ENCODE results near the gene EYA4. TPM values are rescaled to one million over a fixed set of nuclear protein-coding genes. Genes with fewer than 3 reads are reported as not detected.
A peak's percentile ranks its signal among the peaks of the same experiment; 100 is the strongest.

EYA4 gene
- polyA plus RNA-seq, 4 donors: 0.03 to 0.22 (median 0.22) TPM; not detected in 1

- WGBS, 3 donors: 64 to 84% (median 80%) methylated on average over 5 of the region's 5 CpGs
Observed at GRCh38 chr6:133306931-133307330, 65.8 kb downstream of the EYA4 start.

GRCh38 chr6:133309579-133309978, 68.4 kb downstream of the EYA4 start:
- no peak for FAIRE-seq
- Histone ChIP-seq H3K4me3 (ENCODE audit: low read depth in 1 of 3, low read length in 3 of 3) (no peak overlapping the region), H3K4me1 (ENCODE audit: control insufficient read depth in 3 of 3, insufficient read depth in 2 of 3, low read depth in 1 of 3, low read length in 2 of 3) (no peaks in the 10 kb centered on the region), H3K36me3 (ENCODE audit: control insufficient read depth in 3 of 3, insufficient read depth in 2 of 3, low read depth in 1 of 3, low read length in 3 of 3) (no peaks in the 10 kb centered on the region), H3K9me3 (ENCODE audit: control insufficient read depth in 2 of 2, insufficient read depth in 1 of 2, low read depth in 1 of 2, low read length in 1 of 2) (no peaks in the 10 kb centered on the region), H3K27ac (ENCODE audit: low read depth in 1 of 3, low read length in 2 of 3) (no peak overlapping the region), H3K27me3 (ENCODE audit: control insufficient read depth in 3 of 3, insufficient read depth in 3 of 3, low read length in 3 of 3) (peaks cover 0 to 2% (median 0%) of the 10 kb centered on the region in 3 donors)
- no peak for DNase-seq
- 76 to 82% (median 79%) methylated on average over 3 of the region's 3 CpGs for WGBS, 3 donors

More at GRCh38 chr6:133306931-133307330, 65.8 kb downstream of the EYA4 start:
- Histone ChIP-seq H3K27ac (ENCODE audit: low read depth in 1 of 3, low read length in 2 of 3) (no peak overlapping the region), H3K4me3 (ENCODE audit: low read depth in 1 of 3, low read length in 3 of 3) (no peak overlapping the region), H3K9me3 (ENCODE audit: control insufficient read depth in 2 of 2, insufficient read depth in 1 of 2, low read depth in 1 of 2, low read length in 1 of 2) (no peaks in the 10 kb centered on the region), H3K27me3 (ENCODE audit: control insufficient read depth in 3 of 3, insufficient read depth in 3 of 3, low read length in 3 of 3) (peaks cover 0 to 2% (median 0%) of the 10 kb centered on the region in 3 donors), H3K36me3 (ENCODE audit: control insufficient read depth in 3 of 3, insufficient read depth in 2 of 3, low read depth in 1 of 3, low read length in 3 of 3) (no peaks in the 10 kb centered on the region), H3K4me1 (ENCODE audit: control insufficient read depth in 3 of 3, insufficient read depth in 2 of 3, low read depth in 1 of 3, low read length in 2 of 3) (no peaks in the 10 kb centered on the region)
- FAIRE-seq (no peak), DNase-seq (peak in 1 of 2 donors; percentile 1)

DNA sequence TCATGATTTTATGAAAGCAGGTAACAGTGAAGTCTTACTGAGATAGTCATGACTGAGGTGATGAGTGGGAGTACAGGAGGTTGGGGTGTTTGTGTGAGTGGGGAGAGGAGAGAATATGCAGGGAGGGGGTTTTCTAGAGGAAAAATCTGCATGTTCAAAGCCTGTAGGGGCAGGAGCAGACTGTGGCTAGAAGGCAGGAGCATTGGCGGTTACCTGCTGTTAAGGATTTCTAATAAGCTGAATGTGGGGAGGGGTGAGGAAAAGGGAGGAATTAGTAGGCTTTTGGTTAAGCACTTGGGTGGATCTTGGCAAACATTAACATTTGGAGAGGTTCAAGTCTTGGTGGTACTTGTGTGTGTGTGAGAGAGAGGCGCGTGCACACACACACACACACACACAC, 70.8 kb downstream of the EYA4 start:
- DNase-seq (no peak), FAIRE-seq (no peak)
- no peaks in the 10 kb centered on the region for H3K9me3 ChIP-seq (ENCODE audit: control insufficient read depth in 2 of 2, insufficient read depth in 1 of 2, low read depth in 1 of 2, low read length in 1 of 2)
- 62 to 98% (median 77%) methylated on average over 3 of the region's 3 CpGs for WGBS, 3 donors
- no peaks in the 10 kb centered on the region for H3K4me1 ChIP-seq (ENCODE audit: control insufficient read depth in 3 of 3, insufficient read depth in 2 of 3, low read depth in 1 of 3, low read length in 2 of 3)
- H3K36me3 ChIP-seq (ENCODE audit: control insufficient read depth in 3 of 3, insufficient read depth in 2 of 3, low read depth in 1 of 3, low read length in 3 of 3): no peaks in the 10 kb centered on the region
- H3K27me3 ChIP-seq (ENCODE audit: control insufficient read depth in 3 of 3, insufficient read depth in 3 of 3, low read length in 3 of 3): peaks cover 0 to 2% (median 0%) of the 10 kb centered on the region in 3 donors
- no peak overlapping the region for H3K4me3 ChIP-seq (ENCODE audit: low read depth in 1 of 3, low read length in 3 of 3)
- H3K27ac ChIP-seq (ENCODE audit: low read depth in 1 of 3, low read length in 2 of 3): no peak overlapping the region

GRCh38 chr6:133313068-133313467, 71.9 kb downstream of the EYA4 start:
- Histone ChIP-seq H3K4me3 (ENCODE audit: low read depth in 1 of 3, low read length in 3 of 3) (no peak overlapping the region), H3K36me3 (ENCODE audit: control insufficient read depth in 3 of 3, insufficient read depth in 2 of 3, low read depth in 1 of 3, low read length in 3 of 3) (no peaks in the 10 kb centered on the region), H3K9me3 (ENCODE audit: control insufficient read depth in 2 of 2, insufficient read depth in 1 of 2, low read depth in 1 of 2, low read length in 1 of 2) (no peaks in the 10 kb centered on the region), H3K4me1 (ENCODE audit: control insufficient read depth in 3 of 3, insufficient read depth in 2 of 3, low read depth in 1 of 3, low read length in 2 of 3) (no peaks in the 10 kb centered on the region), H3K27ac (ENCODE audit: low read depth in 1 of 3, low read length in 2 of 3) (no peak overlapping the region), H3K27me3 (ENCODE audit: control insufficient read depth in 3 of 3, insufficient read depth in 3 of 3, low read length in 3 of 3) (peaks cover 0 to 2% (median 0%) of the 10 kb centered on the region in 3 donors)
- FAIRE-seq (no peak), DNase-seq (no peak)
- 63 to 78% (median 70%) methylated on average over 1 of the region's 1 CpG for WGBS, 3 donors

DNA sequence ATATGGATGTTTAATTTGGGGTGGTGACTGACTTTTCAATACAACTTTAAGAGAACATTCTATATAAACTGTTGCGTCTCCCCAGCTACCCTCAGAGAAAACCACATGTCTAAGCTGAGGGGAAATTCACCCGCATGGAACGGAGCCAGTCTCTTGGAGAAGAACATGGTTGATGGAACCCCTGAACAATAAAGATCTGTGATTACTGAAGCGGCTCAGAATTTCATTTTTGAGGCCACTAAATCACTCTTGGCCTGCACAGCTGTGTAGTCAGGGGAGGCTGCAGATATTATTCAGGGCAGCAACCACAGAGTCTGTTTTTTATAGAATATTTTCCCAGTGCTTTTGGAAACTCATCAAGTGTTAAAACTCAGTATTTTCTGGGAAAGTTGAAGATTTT, 73.8 kb downstream of the EYA4 start:
- no peak for DNase-seq
- Histone ChIP-seq H3K36me3 (ENCODE audit: control insufficient read depth in 3 of 3, insufficient read depth in 2 of 3, low read depth in 1 of 3, low read length in 3 of 3) (no peaks in the 10 kb centered on the region), H3K4me3 (ENCODE audit: low read depth in 1 of 3, low read length in 3 of 3) (no peak overlapping the region), H3K4me1 (ENCODE audit: control insufficient read depth in 3 of 3, insufficient read depth in 2 of 3, low read depth in 1 of 3, low read length in 2 of 3) (no peaks in the 10 kb centered on the region), H3K27me3 (ENCODE audit: control insufficient read depth in 3 of 3, insufficient read depth in 3 of 3, low read length in 3 of 3) (peaks cover 0 to 2% (median 0%) of the 10 kb centered on the region in 3 donors), H3K9me3 (ENCODE audit: control insufficient read depth in 2 of 2, insufficient read depth in 1 of 2, low read depth in 1 of 2, low read length in 1 of 2) (no peaks in the 10 kb centered on the region), H3K27ac (ENCODE audit: low read depth in 1 of 3, low read length in 2 of 3) (no peak overlapping the region)
- 84 to 86% (median 85%) methylated on average over 4 of the region's 4 CpGs for WGBS, 3 donors
- no peak for FAIRE-seq

GRCh38 chr6:133315811-133316210, 74.7 kb downstream of the EYA4 start:
- no peaks in the 10 kb centered on the region for H3K4me1 ChIP-seq (ENCODE audit: control insufficient read depth in 3 of 3, insufficient read depth in 2 of 3, low read depth in 1 of 3, low read length in 2 of 3)
- H3K9me3 ChIP-seq (ENCODE audit: control insufficient read depth in 2 of 2, insufficient read depth in 1 of 2, low read depth in 1 of 2, low read length in 1 of 2): no peaks in the 10 kb centered on the region
- FAIRE-seq: no peak
- no peak overlapping the region for H3K4me3 ChIP-seq (ENCODE audit: low read depth in 1 of 3, low read length in 3 of 3)
- 61 to 74% (median 68%) methylated on average over 5 of the region's 5 CpGs for WGBS, 3 donors
- no peak overlapping the region for H3K27ac ChIP-seq (ENCODE audit: low read depth in 1 of 3, low read length in 2 of 3)
- H3K36me3 ChIP-seq (ENCODE audit: control insufficient read depth in 3 of 3, insufficient read depth in 2 of 3, low read depth in 1 of 3, low read length in 3 of 3): no peaks in the 10 kb centered on the region
- peaks cover 0 to 2% (median 0%) of the 10 kb centered on the region in 3 donors for H3K27me3 ChIP-seq (ENCODE audit: control insufficient read depth in 3 of 3, insufficient read depth in 3 of 3, low read length in 3 of 3)
- DNase-seq: no peak

- H3K4me1 ChIP-seq (ENCODE audit: control insufficient read depth in 3 of 3, insufficient read depth in 2 of 3, low read depth in 1 of 3, low read length in 2 of 3): no peaks in the 10 kb centered on the region
- H3K27me3 ChIP-seq (ENCODE audit: control insufficient read depth in 3 of 3, insufficient read depth in 3 of 3, low read length in 3 of 3): no peaks in the 10 kb centered on the region
- DNase-seq: no peak
- no peak overlapping the region for H3K4me3 ChIP-seq (ENCODE audit: low read depth in 1 of 3, low read length in 3 of 3)
- H3K36me3 ChIP-seq (ENCODE audit: control insufficient read depth in 3 of 3, insufficient read depth in 2 of 3, low read depth in 1 of 3, low read length in 3 of 3): no peaks in the 10 kb centered on the region
- no peak for FAIRE-seq
- WGBS, 3 donors: 78 to 87% (median 86%) methylated on average over 4 of the region's 4 CpGs
- H3K9me3 ChIP-seq (ENCODE audit: control insufficient read depth in 2 of 2, insufficient read depth in 1 of 2, low read depth in 1 of 2, low read length in 1 of 2): no peaks in the 10 kb centered on the region
- H3K27ac ChIP-seq (ENCODE audit: low read depth in 1 of 3, low read length in 2 of 3): no peak overlapping the region
Observed at GRCh38 chr6:133317704-133318103, 76.5 kb downstream of the EYA4 start.

DNA sequence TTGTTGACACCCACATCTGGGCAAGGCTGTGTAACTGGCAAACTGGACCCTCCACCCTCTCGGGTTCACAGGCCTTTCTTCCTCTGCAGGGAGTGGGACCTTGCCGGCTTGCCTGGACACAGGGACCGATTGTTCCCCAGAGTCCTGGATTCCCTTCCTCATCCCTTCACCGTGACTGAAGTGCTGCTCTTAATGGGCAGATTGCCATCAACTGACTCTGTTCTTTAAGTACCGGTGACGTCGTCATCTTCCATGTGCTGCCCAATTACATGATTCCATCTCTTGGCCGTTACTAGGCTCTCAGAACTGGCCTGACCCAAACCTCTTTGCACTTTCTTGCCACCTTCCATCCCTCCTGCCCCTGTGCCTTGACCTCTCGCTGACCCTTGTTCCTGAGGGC, 85.4 kb downstream of the EYA4 start:
- FAIRE-seq (no peak), DNase-seq (no peak)
- no peaks in the 10 kb centered on the region for H3K9me3 ChIP-seq (ENCODE audit: control insufficient read depth in 2 of 2, insufficient read depth in 1 of 2, low read depth in 1 of 2, low read length in 1 of 2)
- WGBS, 3 donors: 76 to 85% (median 77%) methylated on average over 9 of the region's 9 CpGs
- H3K27ac ChIP-seq (ENCODE audit: low read depth in 1 of 3, low read length in 2 of 3): no peak overlapping the region
- no peaks in the 10 kb centered on the region for H3K27me3 ChIP-seq (ENCODE audit: control insufficient read depth in 3 of 3, insufficient read depth in 3 of 3, low read length in 3 of 3)
- H3K36me3 ChIP-seq (ENCODE audit: control insufficient read depth in 3 of 3, insufficient read depth in 2 of 3, low read depth in 1 of 3, low read length in 3 of 3): no peaks in the 10 kb centered on the region
- no peaks in the 10 kb centered on the region for H3K4me1 ChIP-seq (ENCODE audit: control insufficient read depth in 3 of 3, insufficient read depth in 2 of 3, low read depth in 1 of 3, low read length in 2 of 3)
- no peak overlapping the region for H3K4me3 ChIP-seq (ENCODE audit: low read depth in 1 of 3, low read length in 3 of 3)

- no peak for FAIRE-seq
- no peaks in the 10 kb centered on the region for H3K9me3 ChIP-seq (ENCODE audit: control insufficient read depth in 2 of 2, insufficient read depth in 1 of 2, low read depth in 1 of 2, low read length in 1 of 2)
- H3K36me3 ChIP-seq (ENCODE audit: control insufficient read depth in 3 of 3, insufficient read depth in 2 of 3, low read depth in 1 of 3, low read length in 3 of 3): no peaks in the 10 kb centered on the region
- no peak overlapping the region for H3K4me3 ChIP-seq (ENCODE audit: low read depth in 1 of 3, low read length in 3 of 3)
- DNase-seq: no peak
- no peaks in the 10 kb centered on the region for H3K27me3 ChIP-seq (ENCODE audit: control insufficient read depth in 3 of 3, insufficient read depth in 3 of 3, low read length in 3 of 3)
- WGBS, 3 donors: 68 to 73% (median 70%) methylated on average over 3 of the region's 3 CpGs
- H3K27ac ChIP-seq (ENCODE audit: low read depth in 1 of 3, low read length in 2 of 3): no peak overlapping the region
- H3K4me1 ChIP-seq (ENCODE audit: control insufficient read depth in 3 of 3, insufficient read depth in 2 of 3, low read depth in 1 of 3, low read length in 2 of 3): no peaks in the 10 kb centered on the region
Observed at GRCh38 chr6:133333852-133334251, 92.7 kb downstream of the EYA4 start.

All from small intestine (tissue), 7 donors.